GM12864 (cell line): ENCODE results near the gene WDR76.
"Not testable (repeated sequence)": the region's sequence is repeated elsewhere in the genome, so short reads cannot be mapped to it uniquely, and the experiment has no call there.

Source experiments
- DNase-seq: peaks from one replicate; pipeline ENCODE4 v3.0.0-alpha.2; 2011; ENCODE audit warnings: low read depth
- H3K4me3 ChIP-seq: 2 replicates; pipeline ENCODE4 v1.5.1; 2011; ENCODE audit warnings: mild to moderate bottlenecking, low read depth, low read length, control low read depth
- TF ChIP-seq, protein P1 (sequence below): IDR thresholded peaks from 2 replicates; pipeline ENCODE4 v1.5.1; 2011; ENCODE audit warnings: low read depth, mild to moderate bottlenecking, moderate library complexity, low read length, control low read depth, inconsistent platforms; ENCODE audit errors: missing control alignments

Gene WDR76

DNA sequence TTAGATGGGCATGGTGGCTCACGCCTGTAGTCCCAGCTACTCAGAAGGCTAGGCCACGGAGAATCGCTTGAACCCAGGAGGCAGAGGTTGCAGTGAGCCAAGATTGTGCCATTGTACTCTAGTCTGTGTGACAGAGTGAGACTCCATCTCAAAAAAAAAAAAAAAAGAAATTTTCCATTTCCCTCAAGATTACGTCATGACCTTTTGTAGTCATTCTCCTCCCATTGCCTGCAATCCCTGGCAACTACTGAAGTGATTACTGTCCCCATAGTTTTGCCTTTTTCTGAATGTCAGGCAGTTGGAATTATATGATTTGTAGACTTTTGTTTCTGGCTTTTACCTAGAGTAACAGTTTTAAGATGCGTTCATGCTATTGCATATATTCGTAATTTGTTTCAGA is 28.0 kb downstream of the WDR76 start:
- TF ChIP-seq, protein P1, sequence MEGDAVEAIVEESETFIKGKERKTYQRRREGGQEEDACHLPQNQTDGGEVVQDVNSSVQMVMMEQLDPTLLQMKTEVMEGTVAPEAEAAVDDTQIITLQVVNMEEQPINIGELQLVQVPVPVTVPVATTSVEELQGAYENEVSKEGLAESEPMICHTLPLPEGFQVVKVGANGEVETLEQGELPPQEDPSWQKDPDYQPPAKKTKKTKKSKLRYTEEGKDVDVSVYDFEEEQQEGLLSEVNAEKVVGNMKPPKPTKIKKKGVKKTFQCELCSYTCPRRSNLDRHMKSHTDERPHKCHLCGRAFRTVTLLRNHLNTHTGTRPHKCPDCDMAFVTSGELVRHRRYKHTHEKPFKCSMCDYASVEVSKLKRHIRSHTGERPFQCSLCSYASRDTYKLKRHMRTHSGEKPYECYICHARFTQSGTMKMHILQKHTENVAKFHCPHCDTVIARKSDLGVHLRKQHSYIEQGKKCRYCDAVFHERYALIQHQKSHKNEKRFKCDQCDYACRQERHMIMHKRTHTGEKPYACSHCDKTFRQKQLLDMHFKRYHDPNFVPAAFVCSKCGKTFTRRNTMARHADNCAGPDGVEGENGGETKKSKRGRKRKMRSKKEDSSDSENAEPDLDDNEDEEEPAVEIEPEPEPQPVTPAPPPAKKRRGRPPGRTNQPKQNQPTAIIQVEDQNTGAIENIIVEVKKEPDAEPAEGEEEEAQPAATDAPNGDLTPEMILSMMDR, result no peak
- no peak for DNase-seq
- no peak overlapping the region for H3K4me3 ChIP-seq

DNA sequence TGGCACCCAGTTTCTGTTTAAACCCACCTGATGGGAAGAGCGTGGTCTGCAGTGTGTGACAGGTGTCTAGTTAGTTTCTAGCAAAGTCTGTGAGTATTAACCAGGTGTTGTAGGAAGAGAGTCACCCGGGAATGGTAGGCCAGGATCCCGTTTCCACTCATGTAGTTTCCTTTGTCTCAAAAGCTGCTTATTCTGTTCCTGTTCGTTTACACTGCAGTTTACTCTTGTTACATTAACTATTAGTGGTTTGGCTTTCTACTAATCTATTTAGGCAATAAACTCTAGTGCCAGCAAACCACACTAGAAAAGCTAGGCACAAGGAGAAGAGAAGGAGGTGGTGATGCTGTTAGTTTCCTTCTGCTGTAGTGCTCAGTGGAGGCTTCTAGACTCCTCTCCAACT is 32.7 kb downstream of the WDR76 start:
- no peak overlapping the region for H3K4me3 ChIP-seq
- TF ChIP-seq, protein P1, result no peak
- no peak for DNase-seq

DNA sequence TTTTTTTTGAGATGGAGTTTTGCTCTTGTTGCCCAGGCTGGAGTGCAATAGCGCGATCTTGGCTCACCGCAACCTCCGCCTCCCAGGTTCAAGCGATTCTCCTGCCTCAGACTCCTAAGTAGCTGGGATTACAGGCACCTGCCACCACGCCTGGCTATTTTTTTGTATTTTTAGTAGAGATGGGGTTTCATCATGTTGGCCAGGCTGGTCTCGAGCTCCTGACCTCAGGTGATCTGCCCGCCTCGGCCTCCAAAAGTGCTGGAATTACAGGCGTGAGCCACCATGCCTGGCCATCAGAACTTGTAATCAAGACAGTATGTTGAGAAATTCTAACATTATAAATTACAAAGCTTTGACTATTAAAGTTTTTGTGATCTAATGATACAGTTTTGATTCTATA is 39.8 kb downstream of the WDR76 start:
- not testable (repeated sequence) for DNase-seq

DNA sequence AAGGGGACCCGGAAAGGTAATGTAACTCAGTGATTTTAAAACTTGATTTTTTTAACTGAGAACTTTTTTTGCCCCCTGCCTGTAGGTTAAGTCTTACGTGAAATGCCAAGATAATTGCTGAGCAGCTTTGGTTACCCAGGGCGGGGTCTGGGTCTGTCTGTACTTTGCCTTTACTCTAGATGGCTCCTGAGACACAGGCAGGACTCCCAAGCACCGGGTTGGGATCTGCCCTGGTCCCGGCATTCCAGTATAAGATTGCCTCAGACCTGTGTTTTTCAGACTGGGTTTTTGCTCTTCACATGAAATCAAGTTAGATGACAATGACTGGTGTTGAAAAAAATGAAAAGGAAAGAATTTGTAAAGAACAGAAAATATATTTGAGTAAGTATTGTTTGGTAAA is 40.3 kb downstream of the WDR76 start:
- TF ChIP-seq, protein P1, result no peak
- H3K4me3 ChIP-seq, result no peak overlapping the region

More for the DNA sequence above, 39.8 kb downstream of the WDR76 start:
- H3K4me3 ChIP-seq, result not testable (repeated sequence)

DNA sequence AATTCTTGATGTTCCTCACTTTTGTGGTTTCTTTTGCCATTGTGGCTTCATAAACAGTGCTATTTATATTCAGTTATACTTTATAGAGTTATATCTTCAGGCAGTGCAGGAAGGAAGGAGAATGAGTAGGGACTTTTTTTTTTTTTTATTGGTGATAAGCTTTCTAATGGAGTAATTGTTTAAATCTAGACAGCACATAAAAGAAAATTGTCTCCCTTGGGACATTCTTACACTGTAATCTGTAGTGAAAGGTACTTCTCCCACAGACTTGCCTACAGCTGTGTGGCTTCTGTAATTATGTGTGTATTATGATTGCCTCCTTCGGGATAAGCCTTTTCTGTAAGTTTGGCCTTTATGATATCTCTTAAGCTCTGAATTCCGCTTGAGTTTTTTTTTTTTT is 41.6 kb downstream of the WDR76 start:
- no peak for DNase-seq
- TF ChIP-seq, protein P1, result no peak
- H3K4me3 ChIP-seq, result no peak overlapping the region

More for the DNA sequence above, 40.3 kb downstream of the WDR76 start:
- no peak for DNase-seq

DNA sequence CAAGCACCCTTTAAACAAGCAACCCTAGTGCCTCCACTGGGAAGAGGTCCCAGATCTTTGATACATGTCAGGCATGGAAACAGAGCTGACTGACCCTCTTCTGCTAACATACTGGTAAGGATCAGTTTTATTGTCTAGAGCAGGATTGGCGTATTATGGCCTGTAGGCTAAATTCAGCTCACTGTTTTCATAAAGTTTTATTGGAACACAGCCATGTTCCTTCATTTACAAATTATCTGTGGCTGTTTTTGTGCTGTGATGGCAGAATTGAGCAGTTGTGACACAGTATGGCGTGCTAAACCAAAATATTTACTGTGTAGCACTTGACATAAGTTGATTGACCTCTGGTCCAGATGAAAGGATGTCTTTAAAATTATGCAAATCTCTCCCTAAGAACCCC is 45.0 kb downstream of the WDR76 start:
- TF ChIP-seq, protein P1, result no peak
- no peak for DNase-seq

DNA sequence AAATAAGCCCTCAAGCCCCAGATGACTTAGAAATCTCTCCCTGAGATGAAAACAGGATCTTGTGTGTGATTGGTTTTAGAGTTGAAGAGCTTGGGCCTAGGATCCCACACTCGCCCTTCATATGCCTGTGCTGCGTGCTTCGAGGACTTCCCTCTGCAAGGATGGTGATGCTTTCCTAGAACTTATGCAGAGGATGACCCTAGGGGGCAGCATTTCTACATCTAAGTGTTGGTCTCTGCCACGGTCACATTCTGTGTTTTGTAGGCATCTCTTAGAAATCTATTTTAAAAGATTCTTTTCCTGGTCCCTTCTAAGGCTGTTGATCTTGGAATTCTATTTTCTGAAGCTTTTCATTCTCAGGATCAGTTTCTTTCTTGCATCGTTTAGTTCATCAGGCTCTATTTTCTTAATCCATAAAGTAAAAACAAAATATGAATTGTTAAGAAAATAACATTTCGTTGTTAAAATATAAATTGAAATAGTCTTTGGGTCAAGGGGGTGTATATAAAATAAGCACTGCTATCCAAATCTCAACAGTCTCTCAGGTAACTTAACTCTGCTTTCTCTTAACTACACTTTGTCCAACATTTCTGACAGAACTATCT is 45.7 kb downstream of the WDR76 start:
- TF ChIP-seq, protein P1, result peak; percentile 54
- H3K4me3 ChIP-seq, result no peak overlapping the region
- DNase-seq, result peak; percentile 10

More for the DNA sequence above, 45.0 kb downstream of the WDR76 start:
- no peak overlapping the region for H3K4me3 ChIP-seq
